HG02943 (cell line): ENCODE data around the gene ATP5F1B.
"Not testable (repeated sequence)": the region's sequence is repeated elsewhere in the genome, so short reads cannot be mapped to it uniquely, and the experiment has no call there.

Experiments used
- ATAC-seq: cut with Tn5 transposase; IDR thresholded peaks from one replicate; pipeline ENCODE4 v1.9.1; 2021; ENCODE audit warnings: mild to moderate bottlenecking, low read depth, moderate library complexity; ENCODE audit not compliant: unreplicated experiment

Gene ATP5F1B

DNA sequence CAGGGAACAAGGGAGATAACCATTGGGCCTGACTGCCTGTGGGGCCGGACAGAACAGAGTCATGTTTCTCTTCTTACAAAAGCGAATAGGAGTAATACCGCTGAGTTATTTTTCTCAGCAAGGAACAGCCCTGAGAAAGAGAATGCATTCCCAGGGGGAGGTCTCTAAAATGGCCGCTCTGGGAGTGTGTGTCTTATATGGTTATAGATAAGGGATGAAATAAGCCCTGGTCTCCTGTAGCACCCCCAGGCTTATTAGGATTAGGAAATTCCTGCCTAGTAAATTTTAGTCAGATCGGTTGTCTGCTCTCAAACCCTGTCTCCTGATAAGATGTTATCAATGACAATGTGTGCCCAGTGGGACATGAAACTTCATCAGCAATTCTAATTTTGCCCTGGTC is 8.0 kb upstream of the ATP5F1B start:
- ATAC-seq: not testable (repeated sequence)

DNA sequence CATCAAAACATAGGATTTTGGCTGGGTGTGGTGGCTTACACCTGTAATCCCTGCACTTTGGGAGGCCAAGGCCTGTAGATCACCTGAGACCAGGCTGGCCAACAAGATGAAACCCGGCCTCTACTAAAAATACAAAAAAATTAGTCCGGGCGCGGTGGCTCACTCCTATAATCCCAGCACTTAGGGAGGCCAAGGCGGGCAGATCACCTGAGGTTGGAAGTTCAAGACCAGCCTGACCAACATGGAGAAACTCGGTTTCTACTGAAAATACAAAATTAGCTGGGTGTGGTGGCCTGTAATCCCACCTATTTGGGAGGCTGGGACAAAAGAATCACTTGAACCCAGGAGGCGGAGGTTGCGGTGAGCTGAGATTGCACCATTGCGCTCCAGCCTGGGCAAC is 2.2 kb upstream of the ATP5F1B start:
- ATAC-seq: not testable (repeated sequence)

DNA sequence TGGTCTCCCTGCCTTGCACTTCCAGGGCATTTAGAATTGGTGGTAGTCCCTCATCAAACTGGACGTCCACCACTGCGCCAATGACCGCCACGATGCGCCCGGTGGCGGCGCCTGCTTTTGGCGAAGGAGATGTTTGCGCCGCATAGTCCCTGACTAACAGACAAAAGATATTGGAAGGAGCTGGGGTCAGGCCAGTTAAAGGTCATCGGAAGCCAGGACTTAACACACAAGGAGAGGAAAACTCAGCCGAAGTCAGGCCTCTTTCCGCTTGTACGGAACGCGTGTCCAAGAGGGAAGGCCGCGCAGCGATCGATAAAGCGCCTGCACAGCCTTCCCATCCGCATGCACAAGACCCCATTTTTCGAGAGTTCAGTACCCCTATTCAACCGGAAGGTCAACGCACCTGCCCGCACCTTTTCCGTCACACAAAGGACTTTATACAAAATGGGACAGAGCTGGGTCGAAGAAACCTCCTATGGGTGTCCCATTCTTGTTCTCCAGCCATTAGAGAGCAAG is 525 bp downstream of the ATP5F1B start:
- ATAC-seq: no peak

DNA sequence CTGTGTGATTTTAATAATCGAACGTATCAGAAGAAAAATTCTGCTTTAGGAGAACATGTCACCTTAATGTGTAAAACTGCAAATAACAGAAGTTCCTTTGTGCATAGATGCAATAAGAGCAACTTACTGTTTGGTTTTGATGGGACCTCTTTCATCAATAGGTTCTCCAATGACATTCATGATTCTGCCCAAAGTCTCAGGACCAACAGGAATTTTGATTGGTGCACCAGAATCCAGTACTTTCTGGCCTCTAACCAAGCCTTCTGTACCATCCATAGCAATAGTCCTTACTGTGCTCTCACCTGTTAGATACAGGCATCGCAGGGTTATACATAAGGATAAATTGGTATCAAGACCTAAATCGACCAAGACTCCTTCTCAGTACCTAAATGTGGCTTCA is 1.1 kb downstream of the ATP5F1B start:
- ATAC-seq: no peak

DNA sequence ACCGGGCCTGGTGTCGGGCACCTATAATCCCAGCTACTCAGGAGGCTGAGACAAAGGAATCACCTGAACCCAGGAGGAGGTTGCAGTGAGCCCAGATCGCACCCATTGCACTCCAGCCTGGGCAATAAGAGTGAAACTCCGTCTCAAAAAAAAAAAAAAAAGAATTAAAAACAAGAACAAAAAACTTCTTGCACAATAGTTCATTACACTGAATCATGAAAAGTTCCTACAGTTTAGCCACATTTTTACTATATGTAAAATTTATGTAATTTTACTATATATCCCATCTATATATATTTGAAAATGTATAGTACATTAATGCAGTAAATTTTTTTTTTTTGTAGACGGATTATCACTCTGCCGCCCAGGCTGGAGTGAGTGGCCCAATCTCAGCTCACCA is 4.6 kb downstream of the ATP5F1B start:
- ATAC-seq: no peak

DNA sequence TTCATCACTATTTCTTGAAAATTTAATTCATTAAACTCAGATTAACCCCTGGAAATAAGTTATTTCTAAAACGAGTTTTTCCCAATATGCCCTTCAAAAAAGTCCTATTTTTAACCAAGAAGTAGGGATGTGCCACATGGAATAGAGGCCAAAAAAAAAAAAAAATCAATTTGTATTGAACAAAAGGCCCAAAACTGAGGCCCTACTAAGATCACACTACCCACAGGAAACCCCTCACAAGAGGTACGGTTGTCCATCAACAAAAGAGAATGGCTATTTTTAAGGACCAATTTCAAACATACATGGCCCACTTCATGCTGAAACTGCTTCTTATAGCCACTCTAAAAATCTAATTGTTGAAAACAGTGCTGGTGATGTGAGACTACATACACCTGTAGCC is 8.2 kb downstream of the ATP5F1B start:
- no peak for ATAC-seq

DNA sequence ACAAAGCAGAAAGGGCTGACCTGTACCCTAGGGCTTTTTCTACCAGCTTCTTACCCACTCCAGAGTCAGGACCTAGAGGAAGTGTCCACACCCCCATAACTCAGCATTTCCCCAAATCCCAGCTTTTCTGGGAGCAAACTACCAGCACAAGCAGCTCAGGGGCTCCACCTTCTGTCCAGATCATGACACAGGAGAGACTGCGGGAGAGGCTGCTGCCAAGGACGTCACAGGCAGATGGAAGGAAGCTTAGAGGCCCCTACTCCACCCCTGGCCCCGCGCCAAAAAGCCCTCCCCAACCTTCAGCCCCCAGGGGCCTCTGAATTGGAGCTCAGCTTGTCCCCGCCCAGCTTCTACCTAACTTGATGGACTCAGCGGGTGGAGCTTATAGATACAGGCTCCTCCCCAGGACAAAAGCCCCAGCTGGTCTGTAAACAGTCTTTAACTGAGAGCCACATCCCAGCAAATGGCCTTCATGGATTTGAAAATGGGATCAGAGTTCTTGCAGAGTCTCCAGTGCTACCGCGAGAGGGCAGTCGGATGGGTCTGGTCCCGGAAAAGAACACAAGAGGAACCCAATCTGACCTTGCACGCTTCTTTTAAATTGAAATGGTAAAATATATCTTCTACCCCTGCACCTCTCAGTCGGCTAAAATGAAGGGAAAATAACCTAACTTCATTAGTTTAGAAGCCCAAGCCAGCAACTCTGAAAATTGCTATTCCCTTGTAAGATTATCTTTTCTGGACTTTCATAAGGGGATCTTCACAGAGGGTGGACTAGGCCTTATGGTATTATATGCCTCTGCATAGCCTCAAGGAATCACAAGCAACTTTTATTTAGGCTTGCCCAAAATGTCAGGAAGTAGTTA is 8.9 kb downstream of the ATP5F1B start:
- ATAC-seq: peak; percentile 56

DNA sequence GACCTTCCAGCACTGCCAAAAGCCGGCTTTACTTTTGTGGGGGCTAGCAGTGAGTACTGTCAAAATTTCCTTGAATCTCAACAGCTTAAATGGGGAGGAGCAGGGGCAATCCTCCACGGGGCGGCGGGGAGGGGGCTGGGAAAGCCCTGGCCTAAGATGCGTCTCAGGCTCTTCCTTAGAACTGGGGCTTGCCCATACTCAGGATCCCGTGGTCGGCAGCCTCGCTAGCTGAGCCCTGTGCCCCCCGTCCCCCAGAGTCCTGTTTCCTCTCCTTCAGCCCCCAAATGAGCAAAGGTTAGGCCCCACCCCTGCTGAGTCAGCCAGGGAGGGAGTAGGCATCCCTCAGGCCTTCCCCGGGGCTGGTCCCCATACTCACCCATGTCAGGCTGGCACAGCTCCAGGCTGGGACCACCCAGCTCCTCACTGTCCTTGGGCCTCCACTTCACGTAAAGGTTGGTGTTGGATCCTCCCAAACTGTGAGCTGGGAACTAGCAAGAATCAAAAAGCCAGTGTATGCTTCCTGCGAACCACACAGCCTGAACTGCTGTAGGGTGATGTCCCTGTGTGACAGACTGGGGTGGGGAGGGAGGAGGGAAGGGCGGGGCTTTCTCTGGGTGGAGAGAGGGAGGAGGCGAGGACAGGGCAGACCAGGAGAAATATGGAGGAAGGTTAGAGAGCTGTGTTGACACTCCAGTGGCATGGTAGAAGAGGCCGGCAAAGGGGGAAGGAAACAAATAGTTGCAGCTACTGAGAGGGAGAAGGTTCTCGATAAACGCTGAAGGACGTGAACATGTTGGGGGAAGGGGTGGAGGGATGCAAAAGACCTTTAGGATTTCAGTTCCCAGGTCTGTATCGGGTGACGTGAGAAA is 9.7 kb downstream of the ATP5F1B start:
- ATAC-seq: peak; percentile 47

DNA sequence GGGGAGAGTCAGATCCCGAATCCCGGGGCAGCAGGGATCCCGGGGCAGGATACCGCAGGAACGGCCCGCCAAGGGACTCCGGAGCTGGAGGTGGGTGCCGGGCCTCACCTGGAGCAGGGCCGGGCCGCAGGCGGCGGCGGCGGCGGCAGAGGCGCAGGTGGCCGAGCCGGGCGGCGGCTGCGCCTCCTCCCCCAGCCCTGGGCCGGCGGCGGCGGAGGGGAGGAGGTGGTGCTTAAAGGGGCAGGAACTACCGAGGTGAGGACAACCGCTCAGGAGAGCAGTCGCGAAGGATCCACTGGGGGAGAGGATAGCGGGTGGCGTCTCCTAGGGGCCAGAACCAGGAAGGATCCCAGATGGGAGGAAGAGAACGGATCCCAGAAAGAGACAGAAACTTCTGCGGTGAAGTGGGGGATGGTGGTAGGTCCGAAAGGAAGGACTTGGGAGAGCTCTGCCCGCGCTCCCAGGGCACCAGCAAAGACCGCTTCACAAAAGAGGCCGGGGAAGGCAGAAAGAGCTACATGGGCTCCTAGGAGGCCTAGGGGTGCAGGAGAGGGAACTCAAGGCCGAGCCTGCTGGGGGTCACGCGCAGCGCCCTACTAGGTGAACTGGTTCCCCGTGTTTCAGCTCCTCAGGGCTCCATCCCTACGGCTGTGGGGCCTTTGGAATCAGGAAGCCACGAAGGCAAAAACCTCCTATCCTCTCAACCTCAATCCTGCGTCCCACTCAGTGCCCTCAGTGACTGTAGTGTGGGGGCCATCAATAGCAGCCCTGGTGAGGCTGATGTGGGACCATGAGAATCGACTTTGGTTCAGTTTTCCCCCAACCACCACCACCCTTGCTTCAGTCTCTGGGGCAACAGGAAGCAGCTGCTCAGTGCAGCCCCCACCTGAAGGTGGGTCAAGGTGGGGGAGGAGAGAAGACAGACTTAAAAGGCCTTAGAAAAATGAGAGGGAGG is 10.7 kb downstream of the ATP5F1B start:
- ATAC-seq: no peak

DNA sequence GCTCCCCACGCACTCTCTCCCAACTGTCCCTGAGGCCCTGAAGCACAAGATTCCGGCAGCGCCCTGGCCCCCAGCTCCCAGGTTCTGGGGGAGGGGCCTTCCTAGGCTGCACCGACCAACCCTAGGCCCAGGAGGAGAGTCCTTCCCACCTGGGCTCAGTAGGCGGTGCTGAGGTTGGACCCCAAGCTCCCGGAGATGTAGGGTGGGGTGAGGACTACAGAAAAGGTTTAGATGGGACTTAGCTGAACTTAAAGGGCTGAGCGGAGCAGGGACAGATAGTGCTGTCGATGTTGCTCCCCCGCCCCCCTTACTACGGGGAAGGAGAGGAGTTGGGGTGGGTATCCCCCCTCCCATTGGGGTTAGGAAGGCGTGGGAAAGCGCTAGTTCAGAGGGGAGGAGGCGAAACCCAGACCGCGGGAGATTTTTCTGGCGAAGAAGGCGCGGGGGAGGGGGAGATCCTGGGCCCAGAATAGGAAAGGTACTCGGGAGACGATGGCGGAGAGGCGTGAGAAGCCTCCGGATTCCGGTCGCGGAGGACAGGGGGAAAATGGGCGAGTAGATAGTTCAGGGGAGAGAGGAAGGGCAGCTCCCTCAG is 11.4 kb downstream of the ATP5F1B start:
- ATAC-seq: no peak

DNA sequence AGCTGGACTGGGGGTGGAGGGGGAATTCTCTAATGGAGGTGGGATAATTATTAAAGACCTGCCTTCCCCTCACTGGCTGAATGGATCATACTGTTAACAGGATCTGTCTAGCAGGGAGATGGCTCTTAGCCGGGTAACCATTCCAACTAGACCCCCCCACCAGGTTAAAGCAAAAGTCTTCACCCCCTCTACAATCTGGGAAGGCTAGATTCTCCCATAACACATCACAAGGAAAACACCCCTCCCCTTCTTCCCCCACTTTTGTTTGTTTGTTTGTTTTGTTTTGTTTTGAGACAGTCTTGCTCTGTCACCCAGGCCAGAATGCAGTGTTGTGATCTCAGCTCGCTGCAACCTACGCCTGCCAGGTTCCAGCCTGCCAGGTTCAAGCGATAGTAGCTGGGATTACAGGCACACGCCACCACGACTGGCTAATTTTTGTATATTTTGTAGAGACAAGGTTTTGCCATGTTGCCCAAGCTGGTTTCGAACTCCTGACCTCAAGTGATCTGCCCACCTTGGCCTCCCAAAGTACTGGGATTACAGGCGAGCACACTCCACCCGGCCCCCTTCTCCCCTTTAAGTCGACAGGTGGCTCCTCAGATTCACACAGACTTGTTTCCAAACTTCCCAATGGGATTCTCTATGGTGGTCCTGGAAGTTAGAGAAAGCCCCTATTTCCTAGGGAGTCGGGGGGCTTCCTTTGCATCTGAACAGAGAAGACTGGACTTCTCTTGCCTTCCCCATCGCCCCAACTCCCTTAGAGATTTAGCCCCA is 12.1 kb downstream of the ATP5F1B start:
- no peak for ATAC-seq

DNA sequence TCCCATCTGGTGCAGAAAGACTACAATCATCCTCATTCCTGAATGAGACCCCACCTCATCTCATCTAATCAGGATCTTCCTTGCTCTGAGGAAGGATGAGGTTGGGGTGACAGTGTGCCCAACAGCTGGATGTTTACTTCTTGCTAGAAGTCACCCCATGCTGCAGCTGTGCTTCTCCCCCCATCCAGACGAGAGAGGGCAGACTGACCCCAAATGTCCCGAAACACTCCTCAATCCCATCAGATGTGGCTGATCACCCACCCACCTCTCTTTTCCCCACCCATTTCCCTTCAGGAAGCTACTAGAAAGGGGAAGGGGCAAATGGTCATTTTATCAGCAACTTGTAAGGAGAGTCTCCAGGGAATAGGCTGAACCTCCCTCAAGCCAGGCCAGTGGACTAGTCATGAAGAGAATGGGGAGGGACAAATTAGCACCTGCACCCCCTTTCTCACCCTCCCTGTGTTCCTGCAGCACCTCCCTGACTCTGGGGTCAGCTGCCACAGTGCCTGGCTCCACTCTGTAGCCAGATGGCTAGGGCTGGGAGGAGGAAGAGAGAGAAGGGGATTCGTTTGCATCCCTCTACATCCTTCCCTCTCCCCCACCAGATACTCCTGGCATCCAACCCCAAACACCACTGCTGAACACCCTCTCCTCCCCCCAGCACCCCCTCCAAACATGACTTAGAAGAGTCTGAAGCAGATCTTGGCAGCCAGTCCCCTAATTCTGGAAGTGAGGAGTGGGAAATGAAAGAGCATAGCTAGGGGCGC is 12.9 kb downstream of the ATP5F1B start:
- no peak for ATAC-seq

DNA sequence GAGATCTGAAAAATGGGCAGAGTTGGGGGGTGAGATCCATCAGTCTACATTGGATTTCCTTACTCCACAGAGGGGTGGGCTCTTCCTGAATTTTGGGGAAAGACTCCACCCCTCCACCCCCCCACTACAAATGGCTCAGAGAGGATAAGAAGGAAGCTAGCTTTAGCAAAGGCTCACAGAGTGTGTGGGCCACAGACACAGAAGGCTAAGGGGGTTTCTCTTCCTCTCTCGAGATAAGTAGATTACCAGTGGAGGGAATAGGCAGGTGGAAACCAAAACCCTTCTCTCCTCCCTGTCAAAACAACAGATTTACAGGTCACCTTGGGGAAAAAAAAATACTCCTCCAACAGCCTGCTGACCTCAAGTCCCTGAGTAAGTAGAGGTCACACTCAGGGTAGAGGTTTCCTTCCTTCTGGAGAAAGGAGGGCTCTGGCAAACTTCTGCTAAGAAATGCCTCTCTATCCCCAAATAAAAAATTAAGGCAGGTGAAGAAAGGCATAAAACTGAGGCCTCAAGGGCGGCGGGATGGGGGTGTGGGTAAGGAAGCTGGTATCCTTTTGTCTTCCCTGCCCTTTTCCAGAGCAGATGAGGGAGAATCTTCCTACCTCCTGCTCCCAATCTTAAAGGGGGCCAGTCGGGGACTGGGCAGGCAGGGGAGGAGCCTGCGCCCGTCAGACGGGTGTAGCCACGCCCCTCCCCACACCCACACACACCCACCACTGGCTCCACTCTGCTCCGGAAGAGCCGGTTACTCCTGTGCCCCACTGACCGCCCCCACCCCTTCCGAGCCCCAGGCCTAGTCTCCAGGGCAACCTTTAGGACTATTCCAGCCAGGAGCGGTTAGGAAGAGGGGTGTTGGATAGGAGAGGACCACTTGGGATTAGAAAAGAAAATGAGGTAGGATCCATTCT is 13.7 kb downstream of the ATP5F1B start:
- no peak for ATAC-seq

DNA sequence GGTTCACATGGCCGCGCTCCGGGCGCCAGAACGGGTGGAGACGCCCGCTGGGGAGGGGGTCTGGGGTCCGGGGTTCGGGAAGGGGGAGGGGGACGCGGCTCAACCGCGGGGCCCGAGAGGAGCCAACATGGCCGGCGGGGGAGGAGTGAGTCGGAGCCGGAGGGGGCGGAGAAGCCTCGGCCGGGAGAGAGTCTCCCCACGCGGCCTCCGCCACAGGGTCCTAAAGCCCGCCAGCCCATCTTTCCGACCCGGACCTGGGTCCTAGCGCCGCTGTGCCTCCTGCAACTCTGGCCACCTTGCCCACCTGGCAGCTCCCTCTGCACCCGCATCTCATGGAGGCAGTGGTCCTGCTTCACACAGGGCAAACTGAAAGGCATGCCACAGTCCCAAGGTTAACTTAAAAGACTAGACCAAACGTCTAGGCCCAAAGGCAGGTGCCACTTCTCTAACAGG is 15.6 kb downstream of the ATP5F1B start, which contains the start of gene BAZ2A:
BAZ2A (minus strand) TSS at position 147 of the 453 bp plus-strand sequence. CDS start 12,796 bp downstream, outside the sequence.
- ATAC-seq: peak; percentile 59

DNA sequence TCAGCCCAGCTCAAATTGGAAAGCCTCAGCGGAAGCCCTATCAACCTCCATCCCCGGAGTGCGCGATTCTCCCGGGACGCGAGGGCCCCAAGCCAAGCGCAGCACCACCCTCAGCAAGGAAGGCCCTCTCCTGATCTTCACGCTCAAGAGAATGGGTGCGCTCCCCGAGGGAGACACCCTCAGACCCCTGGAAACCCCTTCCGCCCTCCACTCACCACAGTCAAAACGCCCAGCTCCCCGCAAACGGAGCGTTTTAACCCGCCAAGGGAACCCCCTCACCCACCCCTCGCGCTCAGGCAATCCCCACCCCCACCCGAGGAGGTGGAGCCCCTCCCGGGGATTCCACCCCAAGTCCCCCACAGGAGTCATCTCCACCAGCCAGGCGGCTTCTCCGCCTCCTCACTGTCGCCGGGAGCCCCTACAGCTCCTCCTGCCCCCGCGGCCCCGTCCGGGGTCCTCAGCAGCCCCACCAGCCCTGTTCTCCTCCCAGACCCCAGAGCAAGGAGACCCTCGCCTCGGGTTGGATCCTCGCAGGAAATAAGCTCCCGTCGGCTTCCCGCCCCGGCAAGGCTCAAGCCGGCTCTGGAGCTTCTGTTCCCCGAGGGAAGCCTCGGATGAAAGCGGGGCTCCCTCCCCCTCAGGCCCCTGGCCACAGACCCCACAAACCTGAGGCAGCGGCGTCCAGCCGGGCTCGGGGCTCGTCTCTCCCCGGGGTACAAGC is 16.2 kb downstream of the ATP5F1B start:
- no peak for ATAC-seq

DNA sequence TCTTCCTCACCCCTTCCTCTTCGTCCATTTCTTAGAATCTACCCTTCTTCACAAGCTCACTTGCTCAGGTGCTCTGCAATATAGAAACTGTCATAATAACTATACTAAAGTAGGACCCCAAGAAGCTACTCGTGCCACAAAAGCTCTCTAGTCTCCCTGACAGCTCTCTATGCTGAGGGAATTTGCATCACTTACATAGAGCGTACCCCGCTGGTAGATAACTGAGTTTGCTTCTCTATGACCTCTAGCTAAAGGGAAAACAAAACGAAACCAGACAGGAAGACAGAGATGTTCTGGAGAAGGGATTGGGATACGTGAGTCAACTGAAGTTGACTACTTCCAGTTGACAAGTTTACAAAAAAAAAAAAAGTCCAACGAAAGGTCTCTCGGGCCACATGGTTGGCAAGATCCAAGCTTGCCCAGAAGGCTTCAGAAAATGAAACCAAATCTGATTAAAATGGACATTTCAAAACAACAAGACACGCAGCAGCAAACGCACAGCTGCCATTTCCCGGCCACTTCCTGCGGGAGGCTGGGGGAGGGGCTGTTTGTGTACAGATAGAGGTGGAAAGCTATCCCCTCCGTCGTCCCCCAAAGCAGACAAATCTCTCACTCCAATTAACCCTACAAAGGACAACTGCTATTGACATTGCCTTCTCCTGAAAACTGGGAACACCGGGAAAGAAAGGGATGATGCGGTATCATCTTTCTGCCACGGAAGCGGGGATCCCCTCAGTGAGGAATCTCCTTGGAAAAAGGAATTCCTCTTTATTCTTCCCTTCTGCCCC is 16.9 kb downstream of the ATP5F1B start:
- no peak for ATAC-seq
